HL-60/S4 (cell line): ENCODE data around the gene MAP2K4.

Experiments used
- in situ Hi-C: fragments of 300-500 bp; cut with MboI; formaldehyde crosslinking; loops from 2 replicates; pipeline ENCODE4 v1.14.3; 2022; ENCODE audit warnings: low sequenced_read_pairs

MAP2K4 gene

GRCh38 chr17:12037970-12038369 lies 17.3 kb downstream of the MAP2K4 start:
- in situ Hi-C loops, result no loop called here

GRCh38 chr17:12040478-12040877 lies 19.8 kb downstream of the MAP2K4 start:
- in situ Hi-C loops, result no loop called here

GRCh38 chr17:12041312-12041711 lies 20.6 kb downstream of the MAP2K4 start:
- in situ Hi-C loops, result no loop called here

- in situ Hi-C loops, result no loop called here
These were observed 23.0 kb downstream of the MAP2K4 start for GRCh38 chr17:12043702-12044101.

GRCh38 chr17:12046786-12047185 lies 26.1 kb downstream of the MAP2K4 start:
- in situ Hi-C loops, result no loop called here

- in situ Hi-C loops, result no loop called here
These were observed 27.2 kb downstream of the MAP2K4 start for GRCh38 chr17:12047681-12048376.

- in situ Hi-C loops, result no loop called here
These were observed 28.3 kb downstream of the MAP2K4 start for GRCh38 chr17:12048843-12049473.

GRCh38 chr17:12050646-12051225 lies 30.1 kb downstream of the MAP2K4 start:
- in situ Hi-C loops, result no loop called here

GRCh38 chr17:12053552-12053951 lies 32.9 kb downstream of the MAP2K4 start:
- in situ Hi-C loops, result no loop called here

GRCh38 chr17:12055889-12056288 lies 35.2 kb downstream of the MAP2K4 start:
- in situ Hi-C loops, result no loop called here

- in situ Hi-C loops, result no loop called here
These were observed 36.8 kb downstream of the MAP2K4 start for GRCh38 chr17:12057520-12057919.

- in situ Hi-C loops, result no loop called here
These were observed 37.9 kb downstream of the MAP2K4 start for GRCh38 chr17:12058535-12058934.

GRCh38 chr17:12062249-12062648 lies 41.6 kb downstream of the MAP2K4 start:
- in situ Hi-C loops, result no loop called here

GRCh38 chr17:12064395-12064794 lies 43.7 kb downstream of the MAP2K4 start:
- in situ Hi-C loops, result no loop called here

- in situ Hi-C loops, result no loop called here
These were observed 46.8 kb downstream of the MAP2K4 start for GRCh38 chr17:12067485-12067884.

- in situ Hi-C loops, result no loop called here
These were observed 48.3 kb downstream of the MAP2K4 start for GRCh38 chr17:12068946-12069345.

GRCh38 chr17:12070561-12070960 lies 49.9 kb downstream of the MAP2K4 start:
- in situ Hi-C loops, result no loop called here

- in situ Hi-C loops, result no loop called here
These were observed 53.7 kb downstream of the MAP2K4 start for GRCh38 chr17:12074346-12074745.

- in situ Hi-C loops, result no loop called here
These were observed 57.1 kb downstream of the MAP2K4 start for GRCh38 chr17:12077773-12078172.

- in situ Hi-C loops, result no loop called here
These were observed 58.1 kb downstream of the MAP2K4 start for GRCh38 chr17:12078791-12079190.

GRCh38 chr17:12081720-12082119 lies 61.0 kb downstream of the MAP2K4 start:
- in situ Hi-C loops, result no loop called here
